Medulla oblongata (tissue), 1 donor: ENCODE results near the gene KBTBD8.

Experiments used
- DNase-seq: peaks from one replicate; pipeline ENCODE4 v3.0.0-alpha.2; 2015; ENCODE audit errors: extremely low spot score

Gene KBTBD8

DNA sequence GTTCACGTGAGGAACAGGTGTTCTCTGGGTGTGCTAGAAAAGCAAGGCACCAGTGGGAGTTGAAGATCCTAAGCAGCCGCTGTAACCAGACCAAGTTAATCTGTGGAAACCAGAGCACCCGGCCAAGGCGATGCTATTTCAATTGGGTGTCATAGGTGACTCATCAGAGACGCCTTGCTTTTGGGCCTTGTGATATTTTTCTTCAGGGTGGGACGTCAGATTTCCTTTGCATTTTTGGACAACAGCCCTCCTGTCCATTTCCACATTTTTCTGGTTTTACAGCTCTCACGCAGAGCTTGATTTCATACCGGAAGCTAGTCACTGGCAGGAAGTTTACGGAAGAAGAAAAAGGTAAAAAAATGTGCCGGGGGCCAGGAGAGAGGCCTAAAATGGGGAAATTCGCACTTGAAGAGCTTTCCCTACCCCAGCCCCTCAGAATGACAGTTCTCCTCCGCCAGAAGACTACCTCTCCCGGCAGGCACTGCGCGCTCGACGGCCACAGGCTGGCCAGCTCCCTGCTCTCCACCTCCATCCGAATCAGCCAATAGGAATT lies 471 bp upstream of the KBTBD8 start:
- DNase-seq, result no peak

DNA sequence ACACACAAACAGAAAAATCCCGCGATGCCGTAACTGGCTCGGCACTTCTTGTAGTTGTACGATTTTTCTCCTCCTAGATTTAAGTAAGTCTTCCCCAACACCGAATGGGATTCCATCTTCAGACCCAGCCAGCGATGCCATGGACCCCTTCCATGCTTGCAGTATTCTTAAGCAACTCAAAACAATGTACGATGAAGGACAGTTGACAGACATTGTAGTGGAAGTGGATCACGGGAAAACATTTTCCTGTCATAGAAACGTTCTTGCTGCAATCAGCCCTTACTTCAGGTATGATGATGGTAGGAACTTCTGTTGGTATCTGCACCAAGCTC lies 763 bp downstream of the KBTBD8 start:
- DNase-seq, result peak; percentile 38

GRCh38 chr3:67000009-67000408 lies 1.9 kb downstream of the KBTBD8 start:
- DNase-seq, result peak; percentile 48

- no peak for DNase-seq
Observed at GRCh38 chr3:67001086-67001861, 3.2 kb downstream of the KBTBD8 start.

GRCh38 chr3:67005974-67006373 lies 7.9 kb downstream of the KBTBD8 start:
- DNase-seq, result no peak

GRCh38 chr3:67006460-67006859 lies 8.4 kb downstream of the KBTBD8 start:
- DNase-seq, result no peak

GRCh38 chr3:67008388-67008787 lies 10.3 kb downstream of the KBTBD8 start:
- DNase-seq, result no peak

DNA sequence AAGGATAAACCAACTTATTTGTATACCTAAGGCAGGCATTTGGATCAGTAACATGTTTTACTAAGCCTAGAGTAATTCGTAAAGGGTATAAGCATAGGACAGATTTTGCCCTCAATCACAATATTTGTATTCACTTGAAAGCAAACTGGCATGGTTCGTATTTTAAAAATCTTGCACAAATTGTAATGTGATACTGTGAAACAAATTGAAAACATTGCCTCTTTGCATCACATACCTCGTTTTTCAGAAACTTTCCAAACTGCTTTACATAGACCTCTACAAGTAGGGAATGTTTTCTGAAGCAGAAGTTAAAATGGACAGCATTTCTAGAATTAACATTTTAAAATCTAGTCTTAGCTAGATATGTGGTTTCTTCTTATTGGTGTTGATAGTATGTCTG lies 11.6 kb downstream of the KBTBD8 start:
- DNase-seq, result no peak

GRCh38 chr3:67011414-67012131 lies 13.5 kb downstream of the KBTBD8 start:
- no peak for DNase-seq

DNA sequence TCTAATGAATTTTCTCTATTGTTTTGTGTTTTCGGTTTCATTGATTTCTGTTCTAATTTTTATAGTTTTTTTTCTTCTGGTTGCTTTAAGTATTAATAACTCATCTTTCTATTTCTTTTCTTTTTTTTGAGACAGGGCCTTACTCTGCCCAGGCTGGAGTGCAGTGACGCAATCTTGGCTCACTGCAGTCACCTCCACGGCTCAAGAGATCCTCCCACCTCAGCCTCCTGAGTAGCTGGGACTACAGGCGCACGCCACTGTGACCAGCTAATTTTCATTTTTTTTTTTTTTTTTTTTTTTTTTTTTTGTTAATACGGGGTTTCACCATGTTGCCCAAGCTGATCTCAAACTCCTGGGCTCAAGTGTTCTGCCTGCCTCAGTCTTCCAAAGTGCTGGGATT lies 14.5 kb downstream of the KBTBD8 start:
- DNase-seq, result no peak

- DNase-seq, result no peak
Observed at GRCh38 chr3:67015702-67016484, 17.8 kb downstream of the KBTBD8 start.

GRCh38 chr3:67016522-67017080 lies 18.5 kb downstream of the KBTBD8 start:
- no peak for DNase-seq

GRCh38 chr3:67017211-67017610 lies 19.1 kb downstream of the KBTBD8 start:
- DNase-seq, result no peak

DNA sequence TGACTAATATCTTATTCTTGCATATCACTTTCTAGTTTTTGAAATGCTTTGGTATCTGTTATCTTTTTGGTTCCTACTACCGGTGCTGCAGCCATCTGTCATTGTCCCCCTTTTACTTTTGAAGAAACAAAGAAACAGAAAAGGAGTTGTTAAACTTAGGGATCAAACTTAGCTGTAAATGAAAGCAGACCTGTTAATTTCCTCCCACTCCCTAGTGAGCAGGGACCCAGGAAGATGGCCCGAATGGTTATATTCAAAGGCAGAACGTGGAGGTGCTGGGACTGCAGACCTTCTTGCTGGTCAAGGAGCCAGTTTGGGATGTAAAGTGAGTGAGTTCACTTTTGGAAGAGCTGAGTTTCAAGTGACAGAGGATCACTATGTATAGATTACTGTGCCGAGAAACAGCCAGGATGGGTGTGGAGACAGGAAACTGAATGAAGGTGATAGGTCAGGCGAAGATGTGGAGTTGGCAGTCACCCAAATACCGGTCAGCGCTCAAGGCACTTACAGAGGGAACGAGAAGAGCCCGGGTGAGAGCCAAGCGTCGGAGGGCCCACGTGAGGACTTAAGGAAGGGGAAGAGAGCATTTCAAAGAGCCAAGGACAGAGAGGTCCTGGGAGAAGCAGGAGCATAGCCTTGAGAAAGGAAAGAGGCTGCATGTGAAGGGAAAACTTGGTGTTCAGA lies 20.1 kb downstream of the KBTBD8 start:
- DNase-seq, result no peak

DNA sequence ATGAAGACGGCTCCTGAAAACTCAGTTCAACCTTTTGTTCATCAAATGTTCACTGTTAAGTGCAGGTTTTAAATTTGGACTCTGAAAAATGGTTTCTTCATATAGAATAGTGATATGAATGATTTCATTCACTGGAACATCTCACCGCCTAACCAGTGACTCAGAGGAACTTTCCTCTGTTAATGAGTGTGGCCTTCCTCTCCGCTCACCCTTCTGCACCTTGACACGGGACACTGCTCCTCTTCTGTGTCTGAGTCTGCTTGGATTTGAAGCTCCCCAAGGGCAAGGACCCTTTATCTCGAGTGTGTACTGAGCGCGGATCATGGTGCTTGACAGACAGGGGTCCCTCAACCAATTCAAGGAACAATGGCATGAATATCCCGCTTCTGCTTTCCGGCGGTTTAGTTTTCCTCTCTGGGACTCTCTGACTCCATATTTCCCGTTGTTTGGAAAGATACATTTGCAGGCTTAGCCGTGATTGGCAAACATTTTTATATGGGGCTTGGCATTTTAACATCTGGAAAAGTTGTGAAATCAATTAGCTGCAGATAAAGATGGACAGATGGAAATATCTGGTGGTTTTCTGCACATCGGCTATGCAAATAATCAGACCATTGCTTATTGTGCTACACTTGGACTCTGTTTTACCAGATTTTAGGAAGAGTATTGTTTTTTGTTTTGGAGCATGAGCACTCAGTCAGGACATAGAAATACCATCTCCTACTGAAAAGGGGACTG lies 20.9 kb downstream of the KBTBD8 start:
- no peak for DNase-seq

GRCh38 chr3:67028001-67028784 lies 30.1 kb downstream of the KBTBD8 start:
- DNase-seq, result no peak

GRCh38 chr3:67030785-67031740 lies 33.0 kb downstream of the KBTBD8 start:
- no peak for DNase-seq

GRCh38 chr3:67031986-67032385 lies 33.9 kb downstream of the KBTBD8 start:
- DNase-seq, result no peak

DNA sequence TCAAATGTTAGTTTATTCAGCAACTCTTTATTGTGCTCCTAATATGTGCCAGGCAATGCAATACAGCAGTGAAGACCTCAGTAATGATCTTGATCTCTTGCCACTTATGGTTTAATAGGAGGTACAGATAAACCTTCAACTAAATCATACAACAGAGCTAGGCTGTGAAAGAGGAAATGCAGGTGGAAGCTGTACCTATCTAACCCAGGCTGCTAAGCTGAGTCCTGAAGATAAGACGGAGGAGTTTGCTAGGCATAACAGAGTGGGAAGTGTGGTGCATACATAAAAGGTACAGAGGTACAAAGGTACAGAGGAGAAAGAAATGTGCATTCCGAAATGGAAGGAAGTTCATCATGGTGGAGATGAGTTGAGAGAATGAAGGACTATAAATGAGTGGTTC lies 35.0 kb downstream of the KBTBD8 start:
- no peak for DNase-seq
